GM21447 (cell line): ENCODE measurements around the gene GRAMD1A.
"Not testable (repeated sequence)": the region's sequence is repeated elsewhere in the genome, so short reads cannot be mapped to it uniquely, and the experiment has no call there.

Source experiments
- ATAC-seq: cut with Tn5 transposase; IDR thresholded peaks from one replicate; pipeline ENCODE4 v1.9.1; 2021; ENCODE audit not compliant: unreplicated experiment

The GRAMD1A gene

GRCh38 chr19:34976611-34977010 is 23.5 kb upstream of the GRAMD1A start:
- ATAC-seq: no peak

- ATAC-seq: no peak
These were observed 20.1 kb upstream of the GRAMD1A start for GRCh38 chr19:34979819-34980640.

- no peak for ATAC-seq
These were observed 17.8 kb upstream of the GRAMD1A start for GRCh38 chr19:34982275-34982674.

- ATAC-seq: no peak
These were observed 16.3 kb upstream of the GRAMD1A start for GRCh38 chr19:34983786-34984185.

GRCh38 chr19:34984287-34984686 is 15.8 kb upstream of the GRAMD1A start:
- ATAC-seq: no peak

GRCh38 chr19:34985249-34986022 is 14.7 kb upstream of the GRAMD1A start:
- no peak for ATAC-seq

- ATAC-seq: no peak
These were observed 12.0 kb upstream of the GRAMD1A start for GRCh38 chr19:34988119-34988518.

GRCh38 chr19:34989298-34989697 is 10.8 kb upstream of the GRAMD1A start:
- no peak for ATAC-seq

GRCh38 chr19:34990578-34991192 is 9.4 kb upstream of the GRAMD1A start:
- no peak for ATAC-seq

- no peak for ATAC-seq
These were observed 8.4 kb upstream of the GRAMD1A start for GRCh38 chr19:34991542-34992333.

GRCh38 chr19:34992582-34992981 is 7.5 kb upstream of the GRAMD1A start:
- ATAC-seq: not testable (repeated sequence)

GRCh38 chr19:34994286-34994642 is 5.9 kb upstream of the GRAMD1A start:
- no peak for ATAC-seq

- no peak for ATAC-seq
These were observed 5.2 kb upstream of the GRAMD1A start for GRCh38 chr19:34994643-34995541.

GRCh38 chr19:34995551-34995950 is 4.6 kb upstream of the GRAMD1A start:
- ATAC-seq: no peak

GRCh38 chr19:34997071-34997617 is 3.0 kb upstream of the GRAMD1A start:
- ATAC-seq: no peak

GRCh38 chr19:34998224-34998623 is 1.9 kb upstream of the GRAMD1A start:
- not testable (repeated sequence) for ATAC-seq

GRCh38 chr19:34998777-34999497 is 1.2 kb upstream of the GRAMD1A start:
- ATAC-seq: no peak

- ATAC-seq: no peak
These were observed 169 bp downstream of the GRAMD1A start for GRCh38 chr19:35000338-35000646.
